ENCODE measurements around the gene MICOS13.

Gene MICOS13

GRCh38 chr19:5667751-5668271 is 12.5 kb downstream of the MICOS13 start:
- no peak for DNase-seq (ENCODE audit: low spot score)

GRCh38 chr19:5666921-5667610 is 13.2 kb downstream of the MICOS13 start:
- no peak for DNase-seq (ENCODE audit: low spot score)

GRCh38 chr19:5665781-5666513 is 14.4 kb downstream of the MICOS13 start:
- DNase-seq (ENCODE audit: low spot score): peak; percentile 42

- no peak for DNase-seq (ENCODE audit: low spot score)
Observed at GRCh38 chr19:5664515-5664914, 15.8 kb downstream of the MICOS13 start.

- no peak for DNase-seq (ENCODE audit: low spot score)
Observed at GRCh38 chr19:5663904-5664303, 16.4 kb downstream of the MICOS13 start.

- no peak for DNase-seq (ENCODE audit: low spot score)
Observed at GRCh38 chr19:5661483-5661882, 18.8 kb downstream of the MICOS13 start.

GRCh38 chr19:5655412-5655811 is 24.9 kb downstream of the MICOS13 start:
- DNase-seq (ENCODE audit: low spot score): no peak

GRCh38 chr19:5654931-5655330 is 25.4 kb downstream of the MICOS13 start:
- DNase-seq (ENCODE audit: low spot score): no peak

- no peak for DNase-seq (ENCODE audit: low spot score)
Observed at GRCh38 chr19:5652261-5652660, 28.1 kb downstream of the MICOS13 start.

GRCh38 chr19:5651361-5651760 is 29.0 kb downstream of the MICOS13 start:
- DNase-seq (ENCODE audit: low spot score): no peak

GRCh38 chr19:5648464-5648863 is 31.9 kb downstream of the MICOS13 start:
- DNase-seq (ENCODE audit: low spot score): no peak

GRCh38 chr19:5646703-5647102 is 33.6 kb downstream of the MICOS13 start:
- no peak for DNase-seq (ENCODE audit: low spot score)

- DNase-seq (ENCODE audit: low spot score): no peak
Observed at GRCh38 chr19:5645409-5645808, 34.9 kb downstream of the MICOS13 start.

GRCh38 chr19:5644037-5644436 is 36.3 kb downstream of the MICOS13 start:
- DNase-seq (ENCODE audit: low spot score): no peak

GRCh38 chr19:5643060-5643459 is 37.3 kb downstream of the MICOS13 start:
- no peak for DNase-seq (ENCODE audit: low spot score)

GRCh38 chr19:5642204-5642603 is 38.1 kb downstream of the MICOS13 start:
- no peak for DNase-seq (ENCODE audit: low spot score)

GRCh38 chr19:5641171-5641570 is 39.1 kb downstream of the MICOS13 start:
- DNase-seq (ENCODE audit: low spot score): no peak

GRCh38 chr19:5637971-5638370 is 42.3 kb downstream of the MICOS13 start:
- no peak for DNase-seq (ENCODE audit: low spot score)

GRCh38 chr19:5635427-5635826 is 44.9 kb downstream of the MICOS13 start:
- DNase-seq (ENCODE audit: low spot score): no peak

- DNase-seq (ENCODE audit: low spot score): no peak
Observed at GRCh38 chr19:5632657-5633056, 47.7 kb downstream of the MICOS13 start.

GRCh38 chr19:5632241-5632612 is 48.1 kb downstream of the MICOS13 start:
- no peak for DNase-seq (ENCODE audit: low spot score)

GRCh38 chr19:5631567-5632240 is 48.6 kb downstream of the MICOS13 start:
- DNase-seq (ENCODE audit: low spot score): peak; percentile 36

GRCh38 chr19:5628919-5629481 is 51.3 kb downstream of the MICOS13 start:
- no peak for DNase-seq (ENCODE audit: low spot score)

All from GM03348 (cell line).